Right lobe of liver (tissue), 6 donors: ENCODE measurements around the gene RGS9. TPM values are rescaled to one million over a fixed set of nuclear protein-coding genes. Genes with fewer than 3 reads are reported as not detected.

Source experiments
- ATAC-seq, 4 donors: fragments of 200-7000 bp; cut with Tn5 transposase; one replicate each; pipeline ENCODE4 v1.9.1; 2020; ENCODE audit warnings: mild to moderate bottlenecking in 4 of 4, moderate library complexity in 4 of 4
- DNase-seq, 3 donors: peaks; one replicate each; pipeline ENCODE4 v3.0.0-alpha.2; 2020
- H3K27ac ChIP-seq, 3 donors: fragments of 200-600 bp; one replicate each; pipeline ENCODE4 v1.8.0; 2022
- H3K27me3 ChIP-seq, 2 donors: fragments of 200-600 bp; one replicate each; pipeline ENCODE4 v1.8.0; 2022
- H3K36me3 ChIP-seq, 4 donors: fragments of 200-600 bp; sonication (generic) in 1 of 4; one replicate each; pipeline versions ENCODE4 v1.5.1 to v1.8.0; 2017 to 2022; ENCODE audit warnings: control low read depth in 1 of 4
- H3K4me1 ChIP-seq, 4 donors: fragments of 200-600 bp; sonication (generic) in 1 of 4; one replicate each; pipeline versions ENCODE4 v1.5.1 to v1.8.0; 2017 to 2022; ENCODE audit warnings: control low read depth in 1 of 4
- H3K4me3 ChIP-seq, 3 donors: fragments of 200-600 bp; one replicate each; pipeline ENCODE4 v1.8.0; 2022
- H3K9me3 ChIP-seq, 4 donors: fragments of 200-600 bp; sonication (generic) in 1 of 4; one replicate each; pipeline versions ENCODE4 v1.5.1 to v1.8.0; 2017 to 2022; ENCODE audit warnings: control low read depth in 1 of 4
- POLR2A ChIP-seq: fragments of 450-650 bp; IDR thresholded peaks from one replicate; pipeline ENCODE4 v1.6.1; 2017; ENCODE audit warnings: antibody characterized with exemption, mild to moderate bottlenecking
- WGBS: methylation state at CpG from one replicate; pipeline ENCODE4 v1.1.6; 2018; ENCODE audit warnings: low coverage, low lambda C conversion rate; ENCODE audit not compliant: insufficient coverage; ENCODE audit errors: missing lambda C conversion rate; 5-methylcytosine and 5-hydroxymethylcytosine counted together
- intact Hi-C, 2 donors: fragments of 100-400 bp; cut with DNase I; formaldehyde crosslinking; loops; one replicate each; pipeline versions ENCODE4 v1.11.2 to v1.14.1; 2022
- total RNA-seq, 6 experiments: library from RNA; depleted of rRNA in 2 of 6; stranded (reverse); fragments of >200 nt in 2 of 6; fragmentation: NEBNext Ultra II Directional in 3 of 6; extraction: Animal tissue kit (Norgen Biotek cat#: 25700) in 3 of 6; gene quantifications; one replicate each; pipeline versions ENCODE4 v1.1.0 to v1.2.4, GENCODE V29; 2016 to 2023
- TF ChIP-seq, protein P1 (sequence below), 4 donors: fragments of 200-600 bp in 3 of 4; fragments of 450-650 bp in 1 of 4; IDR thresholded peaks; one replicate each; pipeline versions ENCODE4 v1.5.1 to v1.8.0; 2016 to 2022; ENCODE audit warnings: antibody characterized with exemption in 4 of 4, mild to moderate bottlenecking in 2 of 4
- donor health status: DM: no; HTN: yes; CAD: no.
- donor health status: DM: no; HTN: no; CAD: no.
- donor health status: DM: no; HTN: no; CAD: no.
- donor health status: DM: no; HTN: yes; CAD: no.
- donor health status: DM: no; HTN: yes; CAD: no.

Gene RGS9
- total RNA-seq, 6 experiments from 2014 or later = 1.9 to 12.8 (median 5.7) TPM

DNA sequence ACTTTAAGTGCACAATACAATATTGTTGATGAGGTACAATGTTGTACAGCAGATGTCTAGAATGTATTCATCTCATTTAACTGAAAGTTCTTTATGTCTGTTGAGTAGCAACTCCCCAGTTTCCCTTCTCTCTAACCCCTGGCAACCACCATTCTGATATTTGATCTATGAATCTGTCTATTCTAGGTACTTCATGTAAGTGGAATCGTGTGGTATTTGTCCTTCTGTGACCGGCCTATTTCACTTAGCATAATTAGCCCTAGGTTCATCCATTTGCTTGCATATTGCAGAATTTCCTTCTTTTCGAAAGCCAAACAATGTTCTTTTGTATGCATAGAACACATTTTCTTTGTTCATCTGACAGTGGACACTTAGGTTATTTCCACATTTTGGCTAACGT lies 10.8 kb downstream of the RGS9 start:
- no peaks in the 10 kb centered on the region for H3K27me3 ChIP-seq
- WGBS = 80% methylated on average over 4 of the region's 4 CpGs
- TF ChIP-seq, protein P1, sequence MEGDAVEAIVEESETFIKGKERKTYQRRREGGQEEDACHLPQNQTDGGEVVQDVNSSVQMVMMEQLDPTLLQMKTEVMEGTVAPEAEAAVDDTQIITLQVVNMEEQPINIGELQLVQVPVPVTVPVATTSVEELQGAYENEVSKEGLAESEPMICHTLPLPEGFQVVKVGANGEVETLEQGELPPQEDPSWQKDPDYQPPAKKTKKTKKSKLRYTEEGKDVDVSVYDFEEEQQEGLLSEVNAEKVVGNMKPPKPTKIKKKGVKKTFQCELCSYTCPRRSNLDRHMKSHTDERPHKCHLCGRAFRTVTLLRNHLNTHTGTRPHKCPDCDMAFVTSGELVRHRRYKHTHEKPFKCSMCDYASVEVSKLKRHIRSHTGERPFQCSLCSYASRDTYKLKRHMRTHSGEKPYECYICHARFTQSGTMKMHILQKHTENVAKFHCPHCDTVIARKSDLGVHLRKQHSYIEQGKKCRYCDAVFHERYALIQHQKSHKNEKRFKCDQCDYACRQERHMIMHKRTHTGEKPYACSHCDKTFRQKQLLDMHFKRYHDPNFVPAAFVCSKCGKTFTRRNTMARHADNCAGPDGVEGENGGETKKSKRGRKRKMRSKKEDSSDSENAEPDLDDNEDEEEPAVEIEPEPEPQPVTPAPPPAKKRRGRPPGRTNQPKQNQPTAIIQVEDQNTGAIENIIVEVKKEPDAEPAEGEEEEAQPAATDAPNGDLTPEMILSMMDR (IDR thresholded peaks at IDR 0.05) = no peak
- TF ChIP-seq POLR2A = no peak
- no peak overlapping the region for H3K27ac ChIP-seq
- no peaks in the 10 kb centered on the region for H3K36me3 ChIP-seq
- no peak overlapping the region for H3K4me3 ChIP-seq
- H3K9me3 ChIP-seq = no peaks in the 10 kb centered on the region
- intact Hi-C loops = no loop called here
- ATAC-seq (no peak), DNase-seq (no peak)
- peaks cover 0 to 6% (median 0%) of the 10 kb centered on the region in 4 donors for H3K4me1 ChIP-seq

- Histone ChIP-seq H3K36me3 (no peaks in the 10 kb centered on the region), H3K27ac (no peak overlapping the region), H3K27me3 (no peaks in the 10 kb centered on the region), H3K4me3 (no peak overlapping the region), H3K9me3 (no peaks in the 10 kb centered on the region), H3K4me1 (no peaks in the 10 kb centered on the region)
- no peak for TF ChIP-seq POLR2A
- TF ChIP-seq, protein P1 (IDR thresholded peaks at IDR 0.05) = no peak
- peak in 1 of 4 donors; percentile 79 for ATAC-seq
- DNase-seq = no peak
- intact Hi-C loops = no loop called here
- WGBS = 91% methylated on average over 4 of the region's 4 CpGs
Observed at GRCh38 chr17:65154770-65155589, 17.8 kb downstream of the RGS9 start.

- Histone ChIP-seq H3K4me1 (no peaks in the 10 kb centered on the region), H3K27ac (no peak overlapping the region), H3K27me3 (no peaks in the 10 kb centered on the region), H3K36me3 (no peaks in the 10 kb centered on the region), H3K9me3 (no peaks in the 10 kb centered on the region), H3K4me3 (no peak overlapping the region)
- no peak for DNase-seq
- intact Hi-C loops = no loop called here
- TF ChIP-seq, protein P1 (IDR thresholded peaks at IDR 0.05) = no peak
- no peak for TF ChIP-seq POLR2A
- ATAC-seq = no peak
- 64% methylated on average over 2 of the region's 2 CpGs for WGBS
Observed at GRCh38 chr17:65155622-65156021, 18.5 kb downstream of the RGS9 start.

DNA sequence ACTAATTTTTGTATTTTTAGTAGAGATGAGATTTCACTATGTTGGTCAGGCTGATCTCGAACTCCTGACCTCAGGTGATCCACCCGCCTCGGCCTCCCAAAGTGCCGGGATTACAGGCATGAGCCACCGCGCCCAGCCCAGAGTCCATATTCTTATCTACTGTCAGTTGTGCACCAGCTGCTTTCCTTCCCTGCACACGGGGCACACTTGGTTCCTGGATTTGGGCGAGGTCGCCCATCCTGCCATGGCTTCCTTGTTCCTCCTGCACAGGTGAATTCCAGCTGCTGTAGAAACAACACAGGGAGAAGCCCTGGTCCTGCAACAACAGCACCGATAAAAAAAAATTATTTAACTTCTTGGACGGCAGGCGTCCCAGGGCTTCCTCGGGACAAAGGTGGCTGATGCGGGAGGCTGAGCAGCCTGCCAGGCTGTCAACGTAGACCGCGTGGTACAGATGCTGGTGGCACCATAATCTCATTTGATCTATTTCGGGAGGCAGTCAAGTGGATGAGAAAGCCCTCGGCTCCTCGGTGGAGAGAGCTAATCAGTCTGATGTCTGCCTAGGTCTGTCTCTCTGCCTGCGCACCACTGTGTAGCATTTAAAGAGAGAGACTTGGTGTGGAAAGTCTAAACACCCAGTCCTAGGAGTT lies 19.1 kb downstream of the RGS9 start:
- ATAC-seq (no peak), DNase-seq (no peak)
- Histone ChIP-seq H3K27ac (no peak overlapping the region), H3K9me3 (no peaks in the 10 kb centered on the region), H3K27me3 (no peaks in the 10 kb centered on the region), H3K36me3 (no peaks in the 10 kb centered on the region), H3K4me3 (no peak overlapping the region), H3K4me1 (no peaks in the 10 kb centered on the region)
- intact Hi-C loops = no loop called here
- TF ChIP-seq POLR2A = no peak
- TF ChIP-seq, protein P1 (IDR thresholded peaks at IDR 0.05) = no peak
- 88% methylated on average over 15 of the region's 21 CpGs for WGBS
